IMR-90 (cell line): ENCODE measurements around the gene PRKD2. TPM values are rescaled to one million over a fixed set of nuclear protein-coding genes. Genes with fewer than 3 reads are reported as not detected.

Experiments used
- ATAC-seq: fragments of 200-7000 bp; cut with Tn5 transposase; 2 replicates; pipeline ENCODE4 v1.9.1; 2020; ENCODE audit warnings: low read depth, mild to moderate bottlenecking, moderate library complexity
- BruUV-seq: library from RNA; stranded (reverse); fragments of 400-500 nt; replicated peaks from 2 replicates; lab custom pipeline; 2021; lab: Mats Ljungman, UMichigan
- CTCF ChIA-PET: fragments of 300-600 bp; formaldehyde crosslinking; extraction: SDS; loops from one replicate; lab custom pipeline; 2021; ENCODE audit warnings: antibody characterized with exemption; lab: Yijun Ruan, JAX
- POLR2A ChIA-PET: fragments of 300-600 bp; sonication (Branson Sonifier 250); formaldehyde crosslinking; loops from one replicate; lab custom pipeline; 2022; ENCODE audit warnings: antibody characterized with exemption; ENCODE audit not compliant: unreplicated experiment; lab: Charles Lee
- DNase-seq: peaks from one replicate; pipeline ENCODE4 v3.0.0; 2013
- H2AFZ ChIP-seq: replicated peaks from 2 replicates; pipeline ENCODE3; 2013; ENCODE audit warnings: low read length, mild to moderate bottlenecking; ENCODE audit not compliant: poor library complexity
- H2AK5ac ChIP-seq: 2 replicates; pipeline ENCODE4 v1.6.1; 2013; ENCODE audit warnings: low read depth, low read length, inconsistent platforms
- H2AK9ac ChIP-seq: replicated peaks from 2 replicates; pipeline ENCODE3; 2013; ENCODE audit warnings: mild to moderate bottlenecking, low read depth, low read length, moderate library complexity; ENCODE audit not compliant: poor library complexity
- H2BK120ac ChIP-seq: 2 replicates; pipeline ENCODE4 v1.6.1; 2013; ENCODE audit warnings: low read depth, low read length, inconsistent platforms
- H2BK15ac ChIP-seq: 3 replicates; pipeline ENCODE4 v1.6.1; 2013; ENCODE audit warnings: low read depth, low read length, inconsistent platforms
- H2BK20ac ChIP-seq: 2 replicates; pipeline ENCODE4 v1.6.1; 2013; ENCODE audit warnings: low read depth, mild to moderate bottlenecking, inconsistent platforms, low read length, moderate library complexity
- H2BK5ac ChIP-seq: 2 replicates; pipeline ENCODE4 v1.6.1; 2013; ENCODE audit warnings: mild to moderate bottlenecking, low read depth, low read length, inconsistent platforms; ENCODE audit not compliant: poor library complexity, severe bottlenecking
- H3K14ac ChIP-seq: replicated peaks from 2 replicates; pipeline ENCODE4 v1.6.1; 2013; ENCODE audit warnings: low read depth, low read length, inconsistent platforms
- H3K18ac ChIP-seq: 2 replicates; pipeline ENCODE4 v1.6.1; 2013; ENCODE audit warnings: low read depth, low read length, control low read depth
- H3K23ac ChIP-seq: 2 replicates; pipeline ENCODE4 v1.6.1; 2013; ENCODE audit warnings: low read depth, low read length, inconsistent platforms
- H3K27ac ChIP-seq: 2 replicates; pipeline ENCODE4 v1.5.1; 2013; ENCODE audit warnings: mild to moderate bottlenecking, control low read depth, low read length; ENCODE audit not compliant: insufficient read depth
- H3K27me3 ChIP-seq: 2 replicates; pipeline ENCODE4 v1.6.1; 2013; ENCODE audit warnings: low read length; ENCODE audit not compliant: control insufficient read depth, insufficient read depth
- H3K36me3 ChIP-seq: 2 replicates; pipeline ENCODE4 v1.6.1; 2013; ENCODE audit warnings: low read length, mixed read lengths; ENCODE audit not compliant: control insufficient read depth, insufficient read depth
- H3K4ac ChIP-seq: 2 replicates; pipeline ENCODE4 v1.6.1; 2013; ENCODE audit warnings: low read depth, low read length, inconsistent platforms
- H3K4me1 ChIP-seq: 2 replicates; pipeline ENCODE4 v1.6.1; 2013; ENCODE audit warnings: low read length, mixed read lengths; ENCODE audit not compliant: control insufficient read depth, insufficient read depth
- H3K4me2 ChIP-seq: 2 replicates; pipeline ENCODE4 v1.6.1; 2013; ENCODE audit warnings: low read depth, mild to moderate bottlenecking, control low read depth, low read length, moderate library complexity
- H3K4me3 ChIP-seq: 2 replicates; pipeline ENCODE4 v1.5.1; 2013; ENCODE audit warnings: low read depth, mild to moderate bottlenecking, control low read depth, low read length, moderate library complexity; ENCODE audit not compliant: insufficient read depth
- H3K56ac ChIP-seq: 2 replicates; pipeline ENCODE4 v1.6.1; 2013; ENCODE audit warnings: low read length, inconsistent platforms; ENCODE audit not compliant: insufficient read depth; ENCODE audit errors: extremely low read depth
- H3K79me1 ChIP-seq, 2 experiments: 2 replicates each; pipeline ENCODE4 v1.6.1; 2013; ENCODE audit warnings: low read length in 2 of 2, inconsistent platforms in 1 of 2, low read depth in 1 of 2
- H3K9ac ChIP-seq: 2 replicates; pipeline ENCODE4 v1.6.1; 2013; ENCODE audit warnings: low read depth, low read length, control low read depth
- H3K9me1 ChIP-seq: 2 replicates; pipeline ENCODE4 v1.6.1; 2013; ENCODE audit warnings: low read length, inconsistent platforms; ENCODE audit not compliant: insufficient read depth
- H3K9me3 ChIP-seq: 2 replicates; pipeline ENCODE4 v1.6.1; 2013; ENCODE audit warnings: low read length; ENCODE audit not compliant: control insufficient read depth, insufficient read depth
- H4K20me1 ChIP-seq: 2 replicates; pipeline ENCODE4 v1.6.1; 2013; ENCODE audit warnings: low read length, inconsistent platforms; ENCODE audit not compliant: insufficient read depth
- H4K5ac ChIP-seq: 2 replicates; pipeline ENCODE4 v1.6.1; 2013; ENCODE audit warnings: mild to moderate bottlenecking, low read depth, low read length, control low read depth
- H4K8ac ChIP-seq, 2 experiments: 2 replicates each; pipeline ENCODE4 v1.6.1; 2013; ENCODE audit warnings: low read depth in 2 of 2, low read length in 2 of 2, control low read depth in 1 of 2, inconsistent platforms in 1 of 2
- H4K91ac ChIP-seq: 2 replicates; pipeline ENCODE4 v1.6.1; 2013; ENCODE audit warnings: low read depth, low read length, inconsistent platforms; ENCODE audit not compliant: insufficient read depth
- MAFK ChIP-seq: IDR thresholded peaks from 2 replicates; pipeline ENCODE4 v1.6.1; 2012; ENCODE audit warnings: low read depth, low read length, improper control_type of control experiment
- MXI1 ChIP-seq: IDR thresholded peaks from 2 replicates; pipeline ENCODE4 v1.6.1; 2012; ENCODE audit warnings: low read depth, mild to moderate bottlenecking, low read length, moderate library complexity, borderline replicate concordance
- NFE2L2 ChIP-seq: fragments of 150-350 bp; IDR thresholded peaks from 2 replicates; pipeline ENCODE4 v1.6.1; 2016; ENCODE audit warnings: low read depth, mild to moderate bottlenecking, low read length
- WGBS, 2 experiments: methylation state at CpG; one replicate each; pipeline versions ENCODE4 v1.1.5 to v1.1.7; 2013; ENCODE audit warnings: missing lambda C conversion rate in 2 of 2; ENCODE audit not compliant: insufficient read length in 1 of 2; ENCODE audit errors: extremely low coverage in 2 of 2; 5-methylcytosine and 5-hydroxymethylcytosine counted together
- dilution Hi-C: fragments of 300-500 bp; cut with HindIII; formaldehyde crosslinking; loops from one replicate; pipeline ENCODE4 v1.14.3; 2018; ENCODE audit warnings: low sequenced_read_pairs; ENCODE audit not compliant: unreplicated experiment
- in situ Hi-C: fragments of 300-500 bp; cut with MboI; formaldehyde crosslinking; loops from 3 replicates; pipeline ENCODE4 v1.14.3; 2019; ENCODE audit warnings: low sequenced_read_pairs, inconsistent platforms, mixed read lengths
- intact Hi-C: fragments of 100-400 bp; cut with micrococcal nuclease; formaldehyde crosslinking; loops from 2 replicates; pipeline ENCODE4 v1.10.0; 2022
- polyA plus RNA-seq, 3 experiments: library from polyadenylated mRNA; depleted of rRNA; stranded (reverse); fragments of >200 nt; gene quantifications; 2 replicates each; pipeline ENCODE4 v1.2.3, GENCODE V29; 2012; ENCODE audit warnings: low replicate concordance in 1 of 3
- total RNA-seq: library from RNA; depleted of rRNA; stranded (reverse); fragments of >200 nt; gene quantifications from 2 replicates; pipeline ENCODE4 v1.2.3, GENCODE V29; 2012

The PRKD2 gene
- total and polyA plus RNA-seq, 2 of the 4 experiments (the other 2 are of a cell fraction) = 9.9 to 19.6 TPM

GRCh38 chr19:46626446-46626845 is 90.5 kb downstream of the PRKD2 start:
- Histone ChIP-seq H3K4ac (peak overlapping the region; percentile 96; the same call in 1 of the 2 replicates), H2BK20ac (peak overlapping the region; percentile 18; the same call in 1 of the 2 replicates), H3K4me3 (no peak overlapping the region), H3K9ac (no peak overlapping the region), H3K27me3 (no peaks in the 10 kb centered on the region), H2BK15ac (peak overlapping the region; percentile 99; the same call in 2 of the 3 replicates), H3K18ac (no peak overlapping the region), H2AK9ac (peak overlapping the region; percentile 79), H2AFZ (peak overlapping the region; percentile 50), H3K27ac (no peak overlapping the region), H4K20me1 (no peaks in the 10 kb centered on the region), H3K23ac (no peak overlapping the region), H3K9me1 (peaks cover 14% of the 10 kb centered on the region), H4K5ac (no peak overlapping the region), H3K36me3 (no peaks in the 10 kb centered on the region), H2BK5ac (no peak overlapping the region), H4K91ac (peak overlapping the region; percentile 79; the same call in 1 of the 2 replicates), H3K9me3 (no peaks in the 10 kb centered on the region), H4K8ac (peak overlapping the region in 1 of 2 experiments; percentile 40; a peak in 2 of 4 replicates), H2AK5ac (peak overlapping the region; percentile 80), H2BK120ac (peak overlapping the region; percentile 94; the same call in 1 of the 2 replicates), H3K79me1 (peaks cover 0 to 19% of the 10 kb centered on the region in 2 experiments; a peak in 1 of 4 replicates), H3K14ac (no peak overlapping the region), H3K4me2 (no peak overlapping the region), H3K4me1 (peaks cover 31% of the 10 kb centered on the region), H3K56ac (no peak overlapping the region)
- dilution Hi-C loops (no loop called here), in situ Hi-C loops (no loop called here), intact Hi-C loops (no loop called here)
- no peak for ATAC-seq
- no TSS peak for BruUV-seq
- 69% methylated on average over 8 of the region's 14 CpGs; no CpG with 5 or more reads in 1 of the 2 experiments for WGBS, 2 experiments
- no peak for DNase-seq
- CTCF ChIA-PET = interaction anchor here (0.5 to 0.6 kb wide), 2 partner anchors 11 to 62 kb away, joined by 3 to 4 read pairs; no protein-coding TSS in a partner anchor
- TF ChIP-seq MAFK (no peak), NFE2L2 (no peak), MXI1 (no peak)
- POLR2A ChIA-PET = no interaction called here
